Activated naive CD4-positive, alpha-beta T cell treated with anti-CD3 and anti-CD28 coated beads, Interleukin-2, amount 10 ng/mL, durations not matched to agents 7 days and 5 days (primary cell): Measurements from ENCODE around the gene ZNF57.
"Not testable (repeated sequence)": the region's sequence is repeated elsewhere in the genome, so short reads cannot be mapped to it uniquely, and the experiment has no call there.

Source experiments
- CTCF ChIA-PET: fragments of 350-600 bp; sonication (Branson Sonifier 250); formaldehyde crosslinking; loops from one replicate; lab custom pipeline; 2021; ENCODE audit warnings: antibody characterized with exemption; lab: Charles Lee
- DNase-seq: peaks from one replicate; pipeline ENCODE4 v3.0.0-alpha.2; 2020
- H3K27ac Mint-ChIP-seq: one replicate; pipeline ENCODE4 v1.8.0; 2021; ENCODE audit warnings: mild to moderate bottlenecking, moderate library complexity, mixed read lengths
- H3K27me3 Mint-ChIP-seq: one replicate; pipeline ENCODE4 v1.8.0; 2021; ENCODE audit warnings: mild to moderate bottlenecking, mixed read lengths
- H3K36me3 Mint-ChIP-seq: one replicate; pipeline ENCODE4 v1.8.0; 2021; ENCODE audit warnings: mixed read lengths
- H3K4me1 Mint-ChIP-seq: one replicate; pipeline ENCODE4 v1.8.0; 2021; ENCODE audit warnings: mixed read lengths
- H3K4me3 Mint-ChIP-seq: one replicate; pipeline ENCODE4 v1.8.0; 2021; ENCODE audit warnings: mild to moderate bottlenecking, moderate library complexity, mixed read lengths
- H3K9me3 Mint-ChIP-seq: one replicate; pipeline ENCODE4 v1.8.0; 2021; ENCODE audit warnings: mixed read lengths

Gene ZNF57

DNA sequence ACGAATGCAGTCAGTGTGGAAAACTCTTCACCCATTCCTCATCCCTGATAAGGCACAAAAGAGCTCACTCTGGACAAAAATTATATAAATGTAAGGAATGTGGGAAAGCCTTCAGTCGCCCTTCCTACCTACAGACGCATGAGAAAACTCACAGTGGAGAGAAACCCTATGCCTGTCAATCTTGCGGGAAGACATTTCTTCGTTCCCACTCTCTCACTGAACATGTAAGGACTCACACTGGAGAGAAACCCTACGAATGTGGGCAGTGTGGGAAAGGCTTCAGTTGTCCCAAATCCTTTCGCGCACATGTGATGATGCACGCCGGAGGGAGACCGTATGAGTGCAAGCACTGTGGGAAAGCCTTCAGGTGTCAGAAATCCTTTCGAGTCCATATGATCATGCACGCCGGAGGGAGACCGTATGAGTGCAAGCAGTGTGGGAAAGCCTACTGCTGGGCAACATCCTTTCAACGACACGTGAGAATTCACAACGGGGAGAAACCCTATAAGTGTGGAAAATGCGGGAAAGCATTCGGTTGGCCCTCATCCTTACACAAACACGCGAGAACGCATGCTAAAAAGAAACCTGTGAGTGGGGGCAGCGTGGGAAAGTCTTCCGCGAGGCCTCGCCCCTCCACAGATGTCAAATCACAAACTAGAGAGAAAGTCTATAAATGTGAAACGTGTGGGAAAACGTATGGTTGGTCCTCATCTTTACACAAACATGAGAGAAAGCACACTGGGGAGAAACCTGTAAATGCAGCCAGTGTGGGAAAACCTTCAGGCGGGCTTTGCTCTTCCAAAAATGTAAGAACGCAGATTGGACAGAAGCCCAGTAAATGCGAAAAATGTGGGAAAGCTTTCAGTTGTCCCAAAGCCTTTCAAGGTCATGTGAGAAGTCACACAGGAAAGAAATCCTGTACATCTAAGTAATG is 23.1 kb upstream of the ZNF57 start:
- H3K4me3 Mint-ChIP-seq: no peak overlapping the region
- no peaks in the 10 kb centered on the region for H3K27me3 Mint-ChIP-seq
- H3K27ac Mint-ChIP-seq: no peak overlapping the region
- H3K36me3 Mint-ChIP-seq: peaks cover 11% of the 10 kb centered on the region
- H3K9me3 Mint-ChIP-seq: peaks cover 25% of the 10 kb centered on the region
- no peak for DNase-seq
- no peaks in the 10 kb centered on the region for H3K4me1 Mint-ChIP-seq
- CTCF ChIA-PET: no interaction called here

DNA sequence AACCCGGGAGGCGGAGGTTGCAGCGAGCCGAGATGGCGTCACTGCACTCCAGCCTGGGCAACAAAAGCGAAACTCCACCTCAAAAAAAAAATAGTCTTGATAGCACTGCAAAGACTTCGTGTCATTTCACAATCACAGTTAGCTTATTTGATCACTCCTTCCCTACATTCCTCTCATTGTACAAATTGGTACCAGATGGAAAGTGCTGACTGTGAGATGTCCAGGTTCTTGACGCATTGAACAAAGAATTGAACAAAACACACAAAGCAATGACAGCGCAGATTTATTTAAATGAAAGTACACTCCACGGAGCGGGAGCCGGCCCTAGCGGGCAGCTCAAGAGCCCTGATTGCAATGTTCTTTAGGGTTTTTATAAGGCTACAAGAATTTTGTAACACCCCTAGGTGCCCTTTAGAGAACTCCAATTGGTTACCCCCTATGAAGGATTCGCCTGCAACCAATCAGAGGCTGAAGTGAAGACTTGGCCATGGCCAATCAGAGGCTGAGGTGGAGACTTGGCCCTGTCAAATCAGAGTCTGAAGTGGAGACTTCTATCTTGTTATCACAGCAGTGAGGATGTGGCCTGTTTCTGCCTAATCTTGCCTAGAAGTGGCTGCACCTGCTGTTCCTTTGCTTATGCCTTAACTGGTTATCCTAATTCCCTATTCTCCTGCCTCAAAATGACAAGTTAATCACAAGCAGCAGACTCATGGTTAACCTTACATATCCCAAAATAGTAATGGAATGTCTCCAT is 16.9 kb upstream of the ZNF57 start:
- H3K36me3 Mint-ChIP-seq: no peaks in the 10 kb centered on the region
- CTCF ChIA-PET: interaction anchor here (0.5 kb wide), 1 partner anchor 224 kb away, joined by 4 read pairs; no protein-coding TSS in a partner anchor
- peaks cover 13% of the 10 kb centered on the region for H3K4me1 Mint-ChIP-seq
- H3K4me3 Mint-ChIP-seq: no peak overlapping the region
- H3K27ac Mint-ChIP-seq: no peak overlapping the region
- H3K27me3 Mint-ChIP-seq: no peaks in the 10 kb centered on the region
- no peak for DNase-seq
- H3K9me3 Mint-ChIP-seq: peaks cover 5% of the 10 kb centered on the region

DNA sequence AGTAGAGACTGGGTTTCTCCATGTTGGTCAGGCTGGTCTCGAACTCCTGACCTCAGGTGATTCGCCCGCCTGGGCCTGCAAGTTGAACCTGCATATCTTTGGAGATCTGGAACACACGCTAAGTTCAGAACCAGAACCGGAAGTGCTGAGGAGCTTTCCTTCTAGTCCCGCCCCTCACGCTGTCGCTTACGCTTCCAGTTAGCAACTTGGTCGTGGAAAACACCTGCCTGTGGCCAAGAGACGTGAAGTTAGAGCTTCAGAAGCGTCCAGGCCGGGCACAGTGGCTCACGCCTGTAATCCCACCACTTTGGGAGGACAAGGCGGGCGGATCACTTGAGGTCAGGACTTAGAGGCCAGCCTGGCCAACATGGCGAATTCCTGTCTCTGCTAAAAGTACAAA is 15.0 kb upstream of the ZNF57 start:
- Mint-ChIP-seq H3K27me3 (no peaks in the 10 kb centered on the region), H3K4me3 (no peak overlapping the region), H3K36me3 (peaks cover 2% of the 10 kb centered on the region), H3K4me1 (peaks cover 16% of the 10 kb centered on the region), H3K27ac (no peak overlapping the region), H3K9me3 (peaks cover 5% of the 10 kb centered on the region)
- CTCF ChIA-PET: interaction anchor here (0.7 kb wide), 1 partner anchor 1531 kb away, joined by 4 read pairs; a partner anchor contains a TSS
- DNase-seq: no peak

DNA sequence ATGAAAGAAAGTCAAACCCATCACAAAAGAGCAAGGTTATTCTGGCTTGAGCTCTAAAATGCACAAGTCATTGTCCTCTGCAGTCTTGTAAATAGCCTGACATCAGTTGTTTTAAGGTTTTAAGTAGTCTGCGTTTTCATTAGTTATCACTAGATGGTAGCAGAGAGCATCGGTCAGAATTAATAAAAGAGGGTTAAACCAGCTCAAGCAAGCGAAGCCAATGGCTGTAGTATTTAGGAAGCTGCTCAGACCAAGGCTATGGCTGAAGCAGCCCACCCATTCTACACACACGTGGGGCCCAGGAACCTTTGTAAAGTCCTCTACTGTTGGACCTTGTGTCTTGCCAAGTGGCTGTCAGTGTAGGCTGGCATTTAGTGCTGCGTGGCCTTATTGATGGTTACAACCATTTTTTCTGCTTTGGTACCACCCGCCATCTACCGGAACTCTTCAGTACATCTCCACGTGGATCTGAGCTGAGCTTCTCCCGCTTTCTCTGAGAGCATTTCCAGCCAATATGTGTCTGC is 13.3 kb upstream of the ZNF57 start:
- CTCF ChIA-PET: interaction anchor here (0.6 to 2.4 kb wide), 8 partner anchors 14 to 349 kb away, joined by 3 to 7 read pairs (median 4); partner anchors contain the start of gene ZNF57
- no peaks in the 10 kb centered on the region for H3K27me3 Mint-ChIP-seq
- H3K4me3 Mint-ChIP-seq: no peak overlapping the region
- no peak overlapping the region for H3K27ac Mint-ChIP-seq
- peaks cover 2% of the 10 kb centered on the region for H3K36me3 Mint-ChIP-seq
- peaks cover 8% of the 10 kb centered on the region for H3K9me3 Mint-ChIP-seq
- H3K4me1 Mint-ChIP-seq: peaks cover 18% of the 10 kb centered on the region
- DNase-seq: no peak

DNA sequence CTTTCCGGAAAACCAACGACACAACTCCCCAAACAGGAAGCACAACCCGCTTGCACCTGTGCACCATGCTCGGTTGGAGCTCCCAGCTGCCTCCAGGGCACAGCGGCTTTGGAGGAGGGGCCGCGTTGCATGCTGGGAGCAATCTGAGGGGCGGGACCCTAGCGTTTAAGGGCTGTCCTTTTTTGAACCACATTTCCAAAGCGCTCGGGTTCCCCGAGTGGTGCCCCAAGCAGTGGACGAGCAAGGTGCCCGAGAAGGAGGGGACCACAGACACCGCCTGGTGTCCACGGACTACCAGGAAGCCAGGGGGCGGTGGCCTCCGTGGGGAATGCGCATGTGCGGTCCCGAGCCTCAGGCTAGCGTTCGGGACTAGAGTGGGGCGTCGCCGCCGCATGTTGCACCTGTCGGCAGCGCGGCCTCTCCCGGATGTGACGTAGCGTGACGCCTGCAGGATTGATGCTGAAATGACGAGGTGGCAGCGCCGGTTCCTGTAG is 11.9 kb upstream of the ZNF57 start:
- peak; percentile 77 for DNase-seq
- H3K4me3 Mint-ChIP-seq: peak overlapping the region; percentile 41
- CTCF ChIA-PET: interaction anchor here (0.6 to 2.4 kb wide), 5 partner anchors 10 to 220 kb away, joined by 3 to 6 read pairs (median 3); partner anchors contain the start of gene ZNF57

DNA sequence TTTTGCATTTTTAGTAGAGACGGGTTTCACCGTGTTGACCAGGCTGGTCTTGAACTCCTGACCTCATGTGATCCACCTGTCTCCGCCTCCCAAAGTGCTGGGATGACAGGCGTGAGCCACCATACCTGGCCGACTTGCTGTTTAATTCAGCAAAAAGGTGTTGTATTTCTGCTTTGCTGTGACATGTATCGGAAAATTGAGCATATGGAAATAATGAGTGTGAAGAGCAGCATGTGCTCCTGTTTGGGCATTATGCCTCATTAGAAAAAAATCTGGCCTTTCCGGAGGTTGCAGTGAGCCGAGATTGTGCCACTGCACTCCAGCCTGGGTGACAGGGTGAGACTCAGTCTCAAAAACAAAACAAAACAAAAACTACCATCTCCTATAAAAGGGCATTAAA is 10.2 kb upstream of the ZNF57 start:
- H3K36me3 Mint-ChIP-seq, H3K27me3 Mint-ChIP-seq, DNase-seq, H3K9me3 Mint-ChIP-seq, H3K4me3 Mint-ChIP-seq, CTCF ChIA-PET, H3K27ac Mint-ChIP-seq: not testable (repeated sequence)
- H3K4me1 Mint-ChIP-seq: peaks cover 18% of the 10 kb centered on the region

More for the DNA sequence above, 11.9 kb upstream of the ZNF57 start:
- H3K9me3 Mint-ChIP-seq: peaks cover 5% of the 10 kb centered on the region
- H3K27me3 Mint-ChIP-seq: no peaks in the 10 kb centered on the region
- peak overlapping the region; percentile 84 for H3K27ac Mint-ChIP-seq
- H3K4me1 Mint-ChIP-seq: peaks cover 18% of the 10 kb centered on the region
- peaks cover 2% of the 10 kb centered on the region for H3K36me3 Mint-ChIP-seq

DNA sequence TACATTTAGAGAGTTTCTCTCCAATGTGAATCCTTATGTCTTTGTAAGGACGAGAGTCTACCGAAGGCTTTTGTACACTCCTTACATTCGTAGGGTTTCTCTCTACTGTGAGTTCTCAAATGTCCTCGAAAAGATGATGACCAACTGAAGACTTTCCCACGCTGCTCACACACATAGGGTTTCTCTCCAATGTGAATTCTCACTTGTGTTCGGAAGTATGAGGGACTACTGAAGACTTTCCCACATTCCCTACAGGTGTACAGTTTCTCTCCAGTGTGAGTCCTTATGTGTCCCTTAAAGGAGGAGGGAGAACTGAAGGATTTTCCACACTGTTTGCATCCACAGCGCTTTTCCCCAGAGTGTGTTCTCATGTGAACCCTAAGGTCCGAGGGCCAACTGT is 4.0 kb upstream of the ZNF57 start:
- Mint-ChIP-seq H3K4me3 (no peak overlapping the region), H3K36me3 (peaks cover 6% of the 10 kb centered on the region), H3K27ac (no peak overlapping the region), H3K4me1 (peaks cover 8% of the 10 kb centered on the region), H3K9me3 (peaks cover 25% of the 10 kb centered on the region), H3K27me3 (peaks cover 5% of the 10 kb centered on the region)
- CTCF ChIA-PET: no interaction called here
- DNase-seq: no peak

DNA sequence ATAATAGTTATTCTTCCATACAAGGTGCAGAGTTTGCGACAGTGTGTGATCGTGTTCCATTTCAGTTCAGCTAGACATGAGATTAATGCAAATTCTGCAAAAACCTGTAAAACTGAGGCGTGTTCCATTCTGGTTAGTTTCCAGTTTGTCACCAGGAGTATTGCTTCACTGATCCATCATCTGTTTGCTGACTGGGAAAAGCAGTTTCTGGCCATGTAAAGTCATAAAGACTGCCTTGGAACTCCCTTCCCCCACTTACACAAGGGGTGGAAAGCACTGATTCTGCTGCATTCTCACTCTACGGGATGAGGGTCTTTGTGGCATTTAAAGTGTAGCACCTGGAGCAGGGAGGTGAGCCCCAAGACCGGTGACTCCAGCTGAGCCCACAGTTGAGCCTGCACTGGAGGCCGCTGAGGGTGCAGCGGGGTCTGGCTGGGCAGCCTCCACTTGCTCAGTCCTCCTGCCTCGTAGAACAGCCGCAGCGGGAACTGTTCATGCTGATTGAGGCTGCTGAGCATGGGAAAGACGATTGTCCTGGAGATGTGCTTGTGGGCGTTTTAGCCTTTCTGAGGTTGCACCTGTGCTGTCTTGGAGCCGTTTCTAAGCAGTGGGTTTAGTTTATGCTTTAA is 2.0 kb downstream of the ZNF57 start:
- no peak for DNase-seq
- Mint-ChIP-seq H3K4me3 (peak overlapping the region; percentile 100), H3K36me3 (peaks cover 6% of the 10 kb centered on the region), H3K27me3 (peaks cover 5% of the 10 kb centered on the region), H3K27ac (no peak overlapping the region), H3K9me3 (peaks cover 4% of the 10 kb centered on the region), H3K4me1 (peaks cover 27% of the 10 kb centered on the region)
- CTCF ChIA-PET: no interaction called here

DNA sequence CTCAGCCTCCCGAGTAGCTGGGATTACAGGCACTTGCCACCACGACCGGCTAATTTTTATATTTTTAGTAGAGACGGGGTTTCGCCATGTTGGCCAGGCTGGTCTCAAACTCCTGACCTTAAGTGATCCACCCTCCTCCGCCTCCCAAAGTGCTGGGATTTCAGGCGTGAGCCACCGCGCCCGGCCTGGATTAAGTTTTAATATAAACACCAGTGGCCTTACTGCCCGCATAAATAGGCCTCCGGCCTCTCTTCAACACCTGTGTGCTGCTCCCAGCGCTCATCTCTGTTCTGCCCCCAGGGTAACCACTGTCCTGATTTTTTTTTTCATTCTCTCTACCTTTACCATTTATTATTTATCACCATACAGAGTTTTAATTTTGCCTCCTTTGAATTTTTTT is 2.6 kb downstream of the ZNF57 start:
- DNase-seq, H3K27ac Mint-ChIP-seq, H3K27me3 Mint-ChIP-seq, H3K4me3 Mint-ChIP-seq, CTCF ChIA-PET, H3K9me3 Mint-ChIP-seq, H3K36me3 Mint-ChIP-seq: not testable (repeated sequence)
- peaks cover 27% of the 10 kb centered on the region for H3K4me1 Mint-ChIP-seq

DNA sequence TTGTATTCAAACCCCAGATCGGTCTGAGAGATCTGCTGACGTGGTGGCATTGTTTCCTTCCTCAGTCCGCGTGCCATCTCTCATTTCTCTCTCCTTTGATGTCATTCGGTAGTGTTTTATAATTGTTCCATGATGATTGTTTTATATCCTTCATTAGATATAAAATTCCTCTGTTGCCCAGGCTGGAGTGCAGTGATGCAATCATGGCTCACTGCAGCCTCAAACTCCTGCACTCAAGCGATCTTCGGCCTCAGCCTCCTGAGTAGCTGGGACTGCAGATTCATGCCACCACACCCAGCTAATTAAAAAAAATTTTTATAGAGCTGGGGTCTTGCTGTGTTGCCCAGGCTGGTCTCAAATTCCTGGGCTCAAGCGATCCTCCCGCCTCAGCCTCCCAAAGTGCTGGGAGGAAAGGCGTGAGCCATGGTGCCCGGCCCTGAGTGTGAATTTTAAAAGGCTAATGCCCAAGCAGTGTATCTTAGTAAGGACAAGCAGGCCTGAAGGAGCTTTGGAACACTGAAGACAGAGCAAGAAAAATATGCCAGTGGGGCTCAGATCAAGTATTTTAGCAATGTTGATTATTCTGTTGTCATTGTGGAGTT is 5.3 kb downstream of the ZNF57 start:
- Mint-ChIP-seq H3K4me3 (no peak overlapping the region), H3K27ac (no peak overlapping the region), H3K27me3 (no peaks in the 10 kb centered on the region), H3K4me1 (peaks cover 24% of the 10 kb centered on the region), H3K36me3 (peaks cover 6% of the 10 kb centered on the region), H3K9me3 (peaks cover 5% of the 10 kb centered on the region)
- no peak for DNase-seq
- CTCF ChIA-PET: no interaction called here

DNA sequence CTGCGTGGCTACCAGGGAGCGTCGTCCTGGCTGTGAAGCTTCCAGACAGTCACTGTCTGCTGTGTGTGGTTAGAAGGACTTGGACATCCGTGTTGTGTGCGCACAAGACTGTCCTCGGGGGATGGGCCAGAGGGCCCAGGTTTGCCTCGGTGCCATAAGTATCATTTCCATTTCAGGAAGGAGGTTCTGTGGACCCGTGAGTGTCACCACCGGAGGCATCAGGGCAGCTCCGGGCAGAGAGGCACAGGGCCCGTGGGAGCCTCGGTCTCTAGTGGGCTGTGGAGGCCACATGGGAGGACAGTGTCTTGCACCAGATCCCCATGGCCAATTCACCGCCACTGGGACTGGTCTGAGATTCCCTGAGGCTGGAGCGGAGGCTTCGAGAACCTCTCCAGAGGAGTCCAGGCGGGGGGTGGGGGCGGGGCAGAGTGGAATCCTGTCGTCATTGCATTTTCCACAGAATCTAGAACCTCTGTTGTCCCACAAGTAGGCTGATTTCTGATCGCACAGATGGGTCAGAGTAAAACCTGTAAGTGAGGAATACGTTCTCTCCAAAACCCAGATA is 6.0 kb downstream of the ZNF57 start:
- Mint-ChIP-seq H3K4me1 (peaks cover 21% of the 10 kb centered on the region), H3K27ac (no peak overlapping the region), H3K4me3 (no peak overlapping the region), H3K27me3 (no peaks in the 10 kb centered on the region), H3K36me3 (peaks cover 9% of the 10 kb centered on the region), H3K9me3 (peaks cover 8% of the 10 kb centered on the region)
- no peak for DNase-seq
- CTCF ChIA-PET: no interaction called here

DNA sequence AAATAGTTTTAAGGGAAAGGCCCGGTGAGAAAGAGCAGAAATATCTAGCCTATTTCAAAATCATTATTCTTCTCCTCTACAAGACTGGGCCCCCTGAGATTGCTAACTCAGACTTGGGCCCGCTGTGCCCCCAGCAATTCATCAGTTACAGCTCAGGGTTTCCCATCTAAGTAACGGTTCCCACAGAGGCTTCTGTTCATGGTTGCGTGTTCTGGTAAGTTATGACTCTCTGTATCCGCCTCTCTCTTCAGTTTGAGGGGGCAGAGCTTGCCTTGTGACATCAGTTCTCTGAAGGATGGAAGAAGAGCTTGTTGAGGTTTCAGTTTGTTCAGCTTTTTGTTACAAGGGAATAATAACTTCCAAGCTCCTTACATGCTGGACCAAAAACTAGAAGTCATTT is 11.6 kb downstream of the ZNF57 start:
- Mint-ChIP-seq H3K36me3 (peaks cover 54% of the 10 kb centered on the region), H3K27me3 (no peaks in the 10 kb centered on the region), H3K4me3 (no peak overlapping the region), H3K4me1 (peaks cover 3% of the 10 kb centered on the region), H3K9me3 (peaks cover 46% of the 10 kb centered on the region), H3K27ac (no peak overlapping the region)
- DNase-seq: no peak
- CTCF ChIA-PET: no interaction called here
